Measurements from ENCODE around the gene NXNL1. TPM values are rescaled to one million over a fixed set of nuclear protein-coding genes. Genes with fewer than 3 reads are reported as not detected.
A peak's percentile ranks its signal among the peaks of the same experiment; 100 is the strongest.
"Not testable (repeated sequence)": the region's sequence is repeated elsewhere in the genome, so short reads cannot be mapped to it uniquely, and the experiment has no call there.

Gene NXNL1
- total RNA-seq, 1 donor from 2014 or later, result not detected

- Mint-ChIP-seq H3K4me1 (ENCODE audit: unreplicated experiment) (peaks cover 18% of the 10 kb centered on the region), H3K36me3 (ENCODE audit: unreplicated experiment) (peaks cover 16% of the 10 kb centered on the region), H3K9me3 (ENCODE audit: unreplicated experiment) (no peaks in the 10 kb centered on the region), H3K27ac (ENCODE audit: unreplicated experiment) (peak overlapping the region; percentile 39), H3K4me3 (ENCODE audit: unreplicated experiment) (no peak overlapping the region), H3K27me3 (ENCODE audit: unreplicated experiment) (no peaks in the 10 kb centered on the region)
- no peak for TF ChIP-seq CTCF (IDR thresholded peaks at IDR 0.05)
- no peak for DNase-seq (ENCODE audit: extremely low spot score, unreplicated experiment)
Measured at GRCh38 chr19:17504030-17504429, 43.3 kb upstream of the NXNL1 start.

- Mint-ChIP-seq H3K4me3 (ENCODE audit: unreplicated experiment) (no peak overlapping the region), H3K36me3 (ENCODE audit: unreplicated experiment) (peaks cover 16% of the 10 kb centered on the region), H3K27ac (ENCODE audit: unreplicated experiment) (no peak overlapping the region), H3K4me1 (ENCODE audit: unreplicated experiment) (peaks cover 18% of the 10 kb centered on the region), H3K27me3 (ENCODE audit: unreplicated experiment) (no peaks in the 10 kb centered on the region), H3K9me3 (ENCODE audit: unreplicated experiment) (no peaks in the 10 kb centered on the region)
- no peak for TF ChIP-seq CTCF (IDR thresholded peaks at IDR 0.05)
- no peak for DNase-seq (ENCODE audit: extremely low spot score, unreplicated experiment)
Measured at GRCh38 chr19:17503240-17503639, 42.5 kb upstream of the NXNL1 start.

GRCh38 chr19:17500447-17501198 lies 39.9 kb upstream of the NXNL1 start:
- Mint-ChIP-seq H3K4me1 (ENCODE audit: unreplicated experiment) (peaks cover 14% of the 10 kb centered on the region), H3K4me3 (ENCODE audit: unreplicated experiment) (no peak overlapping the region), H3K9me3 (ENCODE audit: unreplicated experiment) (no peaks in the 10 kb centered on the region), H3K27me3 (ENCODE audit: unreplicated experiment) (no peaks in the 10 kb centered on the region), H3K27ac (ENCODE audit: unreplicated experiment) (no peak overlapping the region), H3K36me3 (ENCODE audit: unreplicated experiment) (peaks cover 21% of the 10 kb centered on the region)
- no peak for DNase-seq (ENCODE audit: extremely low spot score, unreplicated experiment)
- TF ChIP-seq CTCF (IDR thresholded peaks at IDR 0.05), result no peak

GRCh38 chr19:17499648-17500446 lies 39.1 kb upstream of the NXNL1 start:
- Mint-ChIP-seq H3K36me3 (ENCODE audit: unreplicated experiment) (peaks cover 15% of the 10 kb centered on the region), H3K9me3 (ENCODE audit: unreplicated experiment) (no peaks in the 10 kb centered on the region), H3K27ac (ENCODE audit: unreplicated experiment) (no peak overlapping the region), H3K27me3 (ENCODE audit: unreplicated experiment) (no peaks in the 10 kb centered on the region), H3K4me1 (ENCODE audit: unreplicated experiment) (peaks cover 14% of the 10 kb centered on the region), H3K4me3 (ENCODE audit: unreplicated experiment) (no peak overlapping the region)
- no peak for DNase-seq (ENCODE audit: extremely low spot score, unreplicated experiment)
- no peak for TF ChIP-seq CTCF (IDR thresholded peaks at IDR 0.05)

- not testable (repeated sequence) for H3K4me3 Mint-ChIP-seq (ENCODE audit: unreplicated experiment); H3K27me3 Mint-ChIP-seq (ENCODE audit: unreplicated experiment); DNase-seq (ENCODE audit: extremely low spot score, unreplicated experiment); H3K9me3 Mint-ChIP-seq (ENCODE audit: unreplicated experiment)
- H3K4me1 Mint-ChIP-seq (ENCODE audit: unreplicated experiment), result peaks cover 14% of the 10 kb centered on the region
- H3K27ac Mint-ChIP-seq (ENCODE audit: unreplicated experiment), result peak overlapping the region; percentile 23
- H3K36me3 Mint-ChIP-seq (ENCODE audit: unreplicated experiment), result peaks cover 15% of the 10 kb centered on the region
Measured at GRCh38 chr19:17499025-17499424, 38.3 kb upstream of the NXNL1 start.
